DND-41 (cell line): ENCODE measurements around the gene GSDME.
"Not testable (repeated sequence)": the region's sequence is repeated elsewhere in the genome, so short reads cannot be mapped to it uniquely, and the experiment has no call there.

ENCODE experiments used
- ATAC-seq: fragments of 200-7000 bp; cut with Tn5 transposase; 3 replicates; pipeline ENCODE4 v1.9.1; 2021; ENCODE audit warnings: low read depth; ENCODE audit not compliant: insufficient read depth
- DNase-seq: peaks from one replicate; pipeline ENCODE4 v3.0.0-alpha.2; 2020
- H2AFZ ChIP-seq: 2 replicates; pipeline ENCODE4 v1.6.0; 2012; ENCODE audit warnings: low read depth, low read length
- H3K27ac ChIP-seq: 2 replicates; pipeline ENCODE4 v1.5.1; 2012; ENCODE audit warnings: low read length, inconsistent platforms
- H3K27me3 ChIP-seq: fragments of 200-600 bp; sonication (generic); 2 replicates; pipeline ENCODE4 v1.6.0; 2012; ENCODE audit warnings: low read length, mild to moderate bottlenecking, inconsistent platforms; ENCODE audit not compliant: insufficient read depth, poor library complexity
- H3K36me3 ChIP-seq: 2 replicates; pipeline ENCODE4 v1.5.1; 2012; ENCODE audit warnings: low read length, inconsistent platforms; ENCODE audit not compliant: insufficient read depth
- H3K4me1 ChIP-seq: 2 replicates; pipeline ENCODE4 v1.5.1; 2012; ENCODE audit warnings: mild to moderate bottlenecking, low read length; ENCODE audit not compliant: insufficient read depth
- H3K4me2 ChIP-seq: 2 replicates; pipeline ENCODE4 v1.6.0; 2012; ENCODE audit warnings: mild to moderate bottlenecking, moderate library complexity, low read length, inconsistent platforms; ENCODE audit not compliant: insufficient read depth
- H3K4me3 ChIP-seq, 2 experiments: fragments of 200-600 bp in 1 of 2; shearing (Covaris generic) in 1 of 2; 2 replicates each; pipeline ENCODE4 v1.5.1; 2012 to 2016; ENCODE audit warnings: inconsistent platforms in 2 of 2, low read length in 2 of 2, mild to moderate bottlenecking in 2 of 2, low read depth in 1 of 2, moderate library complexity in 1 of 2
- H3K79me2 ChIP-seq: 2 replicates; pipeline ENCODE4 v1.6.0; 2012; ENCODE audit warnings: low read length, inconsistent platforms; ENCODE audit not compliant: insufficient read depth
- H3K9ac ChIP-seq: 2 replicates; pipeline ENCODE4 v1.6.0; 2012; ENCODE audit warnings: low read depth, mild to moderate bottlenecking, inconsistent platforms, low read length, moderate library complexity
- H3K9me3 ChIP-seq: 2 replicates; pipeline ENCODE4 v1.5.1; 2012; ENCODE audit warnings: low read length, moderate library complexity, mild to moderate bottlenecking, inconsistent platforms; ENCODE audit not compliant: insufficient read depth, severe bottlenecking
- H4K20me1 ChIP-seq: 2 replicates; pipeline ENCODE4 v1.6.0; 2012; ENCODE audit warnings: low read length; ENCODE audit not compliant: insufficient read depth
- EZH2 ChIP-seq: IDR thresholded peaks from 3 replicates; pipeline ENCODE4 v1.6.1; 2012; ENCODE audit warnings: borderline replicate concordance, low read depth, mild to moderate bottlenecking, moderate library complexity, low read length, inconsistent platforms; ENCODE audit not compliant: severe bottlenecking
- TF ChIP-seq, protein P1 (sequence below): IDR thresholded peaks from 2 replicates; pipeline ENCODE4 v1.5.1; 2012; ENCODE audit warnings: borderline replicate concordance, low read length, moderate library complexity, mild to moderate bottlenecking; ENCODE audit not compliant: poor library complexity, severe bottlenecking; ENCODE audit errors: extremely low read depth

GSDME gene

DNA sequence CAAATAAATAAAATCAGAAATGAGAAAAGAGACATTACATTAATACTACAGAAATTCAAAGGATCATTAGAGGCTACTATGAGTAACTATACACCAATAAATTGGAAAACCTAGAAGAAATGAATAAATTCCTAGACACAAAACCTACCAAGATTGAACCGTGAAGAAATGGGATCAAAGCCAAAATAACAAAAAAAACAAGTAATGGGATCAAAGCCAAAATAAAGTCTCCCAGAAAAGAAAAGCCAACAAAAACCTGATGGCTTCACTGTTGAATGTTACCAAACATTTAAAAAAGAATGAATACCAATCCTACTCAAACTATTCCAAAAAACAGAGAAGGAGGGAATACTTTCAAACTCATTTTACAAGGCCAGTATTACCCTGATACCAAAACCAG is 20.0 kb downstream of the GSDME start:
- H3K9me3 ChIP-seq = no peaks in the 10 kb centered on the region
- H3K36me3 ChIP-seq = no peaks in the 10 kb centered on the region
- H3K79me2 ChIP-seq = no peaks in the 10 kb centered on the region
- H4K20me1 ChIP-seq = no peaks in the 10 kb centered on the region
- H2AFZ ChIP-seq = no peak overlapping the region
- no peak overlapping the region for H3K27ac ChIP-seq
- ATAC-seq (no peak), DNase-seq (no peak)
- no peaks in the 10 kb centered on the region for H3K27me3 ChIP-seq
- no peak overlapping the region for H3K4me2 ChIP-seq
- no peak for TF ChIP-seq EZH2
- TF ChIP-seq, protein P1, sequence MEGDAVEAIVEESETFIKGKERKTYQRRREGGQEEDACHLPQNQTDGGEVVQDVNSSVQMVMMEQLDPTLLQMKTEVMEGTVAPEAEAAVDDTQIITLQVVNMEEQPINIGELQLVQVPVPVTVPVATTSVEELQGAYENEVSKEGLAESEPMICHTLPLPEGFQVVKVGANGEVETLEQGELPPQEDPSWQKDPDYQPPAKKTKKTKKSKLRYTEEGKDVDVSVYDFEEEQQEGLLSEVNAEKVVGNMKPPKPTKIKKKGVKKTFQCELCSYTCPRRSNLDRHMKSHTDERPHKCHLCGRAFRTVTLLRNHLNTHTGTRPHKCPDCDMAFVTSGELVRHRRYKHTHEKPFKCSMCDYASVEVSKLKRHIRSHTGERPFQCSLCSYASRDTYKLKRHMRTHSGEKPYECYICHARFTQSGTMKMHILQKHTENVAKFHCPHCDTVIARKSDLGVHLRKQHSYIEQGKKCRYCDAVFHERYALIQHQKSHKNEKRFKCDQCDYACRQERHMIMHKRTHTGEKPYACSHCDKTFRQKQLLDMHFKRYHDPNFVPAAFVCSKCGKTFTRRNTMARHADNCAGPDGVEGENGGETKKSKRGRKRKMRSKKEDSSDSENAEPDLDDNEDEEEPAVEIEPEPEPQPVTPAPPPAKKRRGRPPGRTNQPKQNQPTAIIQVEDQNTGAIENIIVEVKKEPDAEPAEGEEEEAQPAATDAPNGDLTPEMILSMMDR = no peak
- H3K4me3 ChIP-seq = no peak overlapping the region
- no peak overlapping the region for H3K9ac ChIP-seq
- no peaks in the 10 kb centered on the region for H3K4me1 ChIP-seq

DNA sequence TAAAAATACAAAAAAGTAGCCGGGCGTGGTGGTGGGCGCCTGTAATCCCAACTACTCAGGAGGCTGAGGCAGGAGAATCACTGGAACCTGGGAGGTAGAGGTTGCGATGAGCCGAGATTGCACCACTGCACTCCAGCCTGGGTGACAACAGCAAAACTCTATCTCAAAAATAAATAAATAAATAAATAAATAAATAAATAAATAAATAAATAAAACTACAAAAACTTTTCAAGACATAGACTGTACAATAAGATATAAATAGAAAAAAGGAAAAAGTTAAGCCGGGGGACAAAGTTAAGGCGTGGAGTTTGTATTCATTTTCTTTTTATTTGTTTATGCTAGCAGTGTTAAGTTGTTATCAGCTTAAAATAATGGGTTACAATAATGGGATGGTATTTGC is 21.7 kb downstream of the GSDME start:
- not testable (repeated sequence) for DNase-seq, H4K20me1 ChIP-seq, H3K27me3 ChIP-seq, H3K4me1 ChIP-seq, H3K36me3 ChIP-seq, H3K9ac ChIP-seq, H3K4me2 ChIP-seq, ATAC-seq, H3K4me3 ChIP-seq, H3K9me3 ChIP-seq, H2AFZ ChIP-seq, H3K79me2 ChIP-seq, H3K27ac ChIP-seq

DNA sequence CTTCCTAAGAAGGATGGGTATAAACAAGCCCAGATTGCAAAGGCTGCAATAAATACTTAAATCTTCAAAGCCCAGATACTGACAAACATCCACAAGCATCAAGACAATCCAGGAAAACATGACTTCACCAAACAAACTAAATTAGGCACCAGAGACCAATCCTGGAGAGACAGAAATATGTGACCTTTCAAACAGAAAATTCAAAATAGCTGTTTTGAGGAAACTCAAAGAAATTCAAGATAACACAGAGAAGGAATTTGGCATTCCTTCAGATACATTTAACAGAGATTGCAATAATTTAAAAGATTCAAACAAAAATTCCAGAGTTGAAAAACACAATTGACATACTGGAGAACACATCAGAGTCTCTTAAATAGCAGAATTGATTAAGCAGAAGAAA is 23.0 kb downstream of the GSDME start:
- no peak for DNase-seq
- H3K4me3 ChIP-seq = no peak overlapping the region
- H2AFZ ChIP-seq = no peak overlapping the region
- no peaks in the 10 kb centered on the region for H3K79me2 ChIP-seq
- ATAC-seq = no peak
- H3K4me2 ChIP-seq = no peak overlapping the region
- no peak overlapping the region for H3K9ac ChIP-seq
- no peaks in the 10 kb centered on the region for H3K27me3 ChIP-seq
- H3K27ac ChIP-seq = no peak overlapping the region
- no peaks in the 10 kb centered on the region for H3K36me3 ChIP-seq
- no peak for TF ChIP-seq EZH2
- TF ChIP-seq, protein P1 = no peak
- H3K9me3 ChIP-seq = no peaks in the 10 kb centered on the region
- H4K20me1 ChIP-seq = no peaks in the 10 kb centered on the region
- peaks cover 1% of the 10 kb centered on the region; the same call in 1 of the 2 replicates for H3K4me1 ChIP-seq

DNA sequence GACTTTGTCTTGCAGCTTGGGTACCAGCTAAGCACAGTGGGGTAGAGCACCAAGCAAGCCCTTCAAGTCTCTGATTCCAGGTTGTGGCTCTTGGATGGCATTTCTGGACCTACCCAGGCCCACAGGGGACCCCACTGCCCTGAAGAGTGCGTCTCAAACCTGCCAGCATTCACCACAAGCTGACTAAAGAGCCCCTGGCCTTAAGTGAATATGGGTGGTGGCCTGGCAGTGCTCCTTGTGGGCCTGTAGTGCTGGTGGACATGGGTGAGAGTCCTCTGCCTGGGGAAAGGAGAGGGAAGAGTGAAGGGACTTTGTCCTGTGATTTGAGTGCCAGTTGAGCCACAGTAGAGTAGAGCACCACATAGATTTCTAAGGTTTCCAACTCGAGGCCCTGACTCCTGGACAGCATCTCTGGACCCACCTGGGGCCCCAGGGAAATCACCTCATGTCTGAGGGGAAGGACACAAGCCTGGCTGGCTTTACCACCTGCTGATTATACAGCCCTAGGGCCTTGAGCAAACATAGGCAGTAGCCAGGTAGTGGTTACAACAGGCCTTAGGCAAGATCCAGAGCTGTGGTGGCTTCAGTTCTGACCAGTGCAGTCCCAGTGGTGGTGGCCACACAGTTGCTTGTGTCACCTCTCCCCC is 23.7 kb downstream of the GSDME start:
- Histone ChIP-seq H3K4me1 (peaks cover 9% of the 10 kb centered on the region), H3K9ac (no peak overlapping the region), H3K79me2 (no peaks in the 10 kb centered on the region), H2AFZ (no peak overlapping the region), H3K4me2 (no peak overlapping the region), H3K4me3 (no peak overlapping the region), H3K27me3 (no peaks in the 10 kb centered on the region), H3K36me3 (no peaks in the 10 kb centered on the region), H3K9me3 (no peaks in the 10 kb centered on the region), H4K20me1 (no peaks in the 10 kb centered on the region), H3K27ac (no peak overlapping the region)
- ATAC-seq = no peak
- TF ChIP-seq EZH2 = no peak
- DNase-seq = no peak
